H1 (cell line): Measurements from ENCODE around the gene ANKRD17. TPM values are rescaled to one million over a fixed set of nuclear protein-coding genes. Genes with fewer than 3 reads are reported as not detected.

ENCODE experiments used
- CBX5 ChIP-seq: fragments of 300-800, 300-1000 bp; sonication (generic); IDR thresholded peaks from 2 replicates; pipeline ENCODE4 v1.7.1; 2016; ENCODE audit warnings: antibody characterized with exemption, low read length, low read depth
- CHD7 ChIP-seq: fragments of 300-600 bp; sonication (generic); IDR thresholded peaks from 2 replicates; pipeline ENCODE4 v1.7.1; 2012; ENCODE audit warnings: low read length, moderate library complexity, mild to moderate bottlenecking, inconsistent platforms; ENCODE audit not compliant: insufficient replicate concordance
- CTBP2 ChIP-seq: IDR thresholded peaks from 2 replicates; pipeline ENCODE4 v1.7.0; 2011; ENCODE audit warnings: borderline replicate concordance, mild to moderate bottlenecking, moderate library complexity, mixed read lengths, low read length; ENCODE audit not compliant: insufficient read depth, insufficient read length
- EZH2 ChIP-seq: fragments of 200-600 bp; sonication (generic); IDR thresholded peaks from 2 replicates; pipeline ENCODE4 v1.7.1; 2012; ENCODE audit warnings: low read depth, mild to moderate bottlenecking, moderate library complexity, low read length, inconsistent platforms; ENCODE audit not compliant: severe bottlenecking
- HDAC6 ChIP-seq: IDR thresholded peaks from one replicate; pipeline ENCODE4 v1.7.1; 2012; ENCODE audit warnings: low read depth, mild to moderate bottlenecking, inconsistent platforms, low read length, moderate library complexity
- SP1 ChIP-seq: IDR thresholded peaks from 2 replicates; pipeline ENCODE4 v1.6.1; 2011; ENCODE audit warnings: low read depth, low read length
- SP2 ChIP-seq: IDR thresholded peaks from 2 replicates; pipeline ENCODE4 v1.6.1; 2012; ENCODE audit warnings: mild to moderate bottlenecking, low read length, inconsistent platforms
- TAF7 ChIP-seq: optimal IDR thresholded peaks from 2 replicates; pipeline ENCODE3; 2011; ENCODE audit warnings: low read depth, mild to moderate bottlenecking, inconsistent platforms, low read length, moderate library complexity, borderline replicate concordance
- TCF12 ChIP-seq: IDR thresholded peaks from 2 replicates; pipeline ENCODE4 v1.6.1; 2011; ENCODE audit warnings: low read depth, mild to moderate bottlenecking, low read length
- polyA plus RNA-seq, 7 experiments: library from polyadenylated mRNA; depleted of rRNA in 3 of 7; stranded (reverse) in 5 of 7; unstranded in 2 of 7; fragments of >200 nt in 5 of 7; fragments of 200-250 nt in 2 of 7; gene quantifications; 1 replicate in 5 of 7; 2 replicates in 1 of 7; 4 replicates in 1 of 7; pipeline versions ENCODE4 v1.2.1 to v1.2.3, GENCODE V29; 2011 to 2013; ENCODE audit warnings: missing spikeins in 2 of 7, mixed read lengths in 2 of 7
- total RNA-seq: library from RNA; stranded (reverse); fragmentation: NEBNext Ultra II Directional; extraction: Animal tissue kit (Norgen Biotek cat#: 25700); gene quantifications from 2 replicates; pipeline ENCODE4 v1.2.1, GENCODE V29; 2021

The ANKRD17 gene
- total and polyA plus RNA-seq, 2 of the 8 experiments (the other 6 are each of a cell fraction or from before 2014, with no cell fraction given) = 42.4 to 93.7 TPM

GRCh38 chr4:73257651-73258435 lies 755 bp downstream of the ANKRD17 start (continued):
- TF ChIP-seq EZH2 (no peak), TCF12 (no peak), CBX5 (no peak), CHD7 (no peak), SP2 (no peak), SP1 (peak; percentile 7; the same call in 1 of the 2 replicates), CTBP2 (no peak), TAF7 (no peak), HDAC6 (no peak)
- TF ChIP-seq, all 59 proteins: peak for 3
